Right lobe of liver (tissue), 4 donors: ENCODE results near the gene OTUD5.

Source experiments
- POLR2A ChIP-seq: fragments of 450-650 bp; IDR thresholded peaks from one replicate; pipeline ENCODE4 v1.6.1; 2017; ENCODE audit warnings: antibody characterized with exemption, mild to moderate bottlenecking
- TF ChIP-seq, protein P1 (sequence below), 4 donors: fragments of 200-600 bp in 3 of 4; fragments of 450-650 bp in 1 of 4; IDR thresholded peaks; one replicate each; pipeline versions ENCODE4 v1.5.1 to v1.8.0; 2016 to 2022; ENCODE audit warnings: antibody characterized with exemption in 4 of 4, mild to moderate bottlenecking in 2 of 4
- donor health status: DM: no; HTN: no; CAD: no.
- donor health status: DM: no; HTN: no; CAD: no.
- donor health status: DM: no; HTN: yes; CAD: no.

GRCh38 chrX:48919947-48920717, 37.3 kb downstream of the OTUD5 start:
- TF ChIP-seq POLR2A = no peak
- TF ChIP-seq, protein P1, sequence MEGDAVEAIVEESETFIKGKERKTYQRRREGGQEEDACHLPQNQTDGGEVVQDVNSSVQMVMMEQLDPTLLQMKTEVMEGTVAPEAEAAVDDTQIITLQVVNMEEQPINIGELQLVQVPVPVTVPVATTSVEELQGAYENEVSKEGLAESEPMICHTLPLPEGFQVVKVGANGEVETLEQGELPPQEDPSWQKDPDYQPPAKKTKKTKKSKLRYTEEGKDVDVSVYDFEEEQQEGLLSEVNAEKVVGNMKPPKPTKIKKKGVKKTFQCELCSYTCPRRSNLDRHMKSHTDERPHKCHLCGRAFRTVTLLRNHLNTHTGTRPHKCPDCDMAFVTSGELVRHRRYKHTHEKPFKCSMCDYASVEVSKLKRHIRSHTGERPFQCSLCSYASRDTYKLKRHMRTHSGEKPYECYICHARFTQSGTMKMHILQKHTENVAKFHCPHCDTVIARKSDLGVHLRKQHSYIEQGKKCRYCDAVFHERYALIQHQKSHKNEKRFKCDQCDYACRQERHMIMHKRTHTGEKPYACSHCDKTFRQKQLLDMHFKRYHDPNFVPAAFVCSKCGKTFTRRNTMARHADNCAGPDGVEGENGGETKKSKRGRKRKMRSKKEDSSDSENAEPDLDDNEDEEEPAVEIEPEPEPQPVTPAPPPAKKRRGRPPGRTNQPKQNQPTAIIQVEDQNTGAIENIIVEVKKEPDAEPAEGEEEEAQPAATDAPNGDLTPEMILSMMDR (IDR thresholded peaks at IDR 0.05) = no peak
